Subcutaneous abdominal adipose tissue (tissue), 5 donors: ENCODE data around the gene RTF2.

Source experiments
- H3K27ac ChIP-seq: one replicate; pipeline ENCODE4 v1.7.0; 2013; ENCODE audit warnings: low read depth, mild to moderate bottlenecking, inconsistent platforms, low read length, moderate library complexity
- H3K27me3 ChIP-seq, 5 donors: one replicate each; pipeline ENCODE4 v1.7.0; 2013; ENCODE audit warnings: low read length in 5 of 5, inconsistent platforms in 1 of 5; ENCODE audit not compliant: control insufficient read depth in 5 of 5, insufficient read depth in 4 of 5
- H3K36me3 ChIP-seq, 5 donors: one replicate each; pipeline ENCODE4 v1.7.0; 2013; ENCODE audit warnings: low read length in 5 of 5; ENCODE audit not compliant: control insufficient read depth in 5 of 5, insufficient read depth in 5 of 5
- H3K4me1 ChIP-seq, 5 donors: one replicate each; pipeline ENCODE4 v1.7.0; 2013; ENCODE audit warnings: low read length in 5 of 5, mild to moderate bottlenecking in 3 of 5, moderate library complexity in 1 of 5; ENCODE audit not compliant: control insufficient read depth in 5 of 5, insufficient read depth in 5 of 5
- H3K4me3 ChIP-seq, 5 donors: one replicate each; pipeline ENCODE4 v1.7.0; 2013; ENCODE audit warnings: low read length in 5 of 5, low read depth in 1 of 5
- H3K9ac ChIP-seq, 5 donors: one replicate each; pipeline ENCODE4 v1.7.0; 2013; ENCODE audit warnings: low read length in 5 of 5, mild to moderate bottlenecking in 4 of 5, moderate library complexity in 3 of 5
- H3K9me3 ChIP-seq, 5 donors: one replicate each; pipeline ENCODE4 v1.7.0; 2013; ENCODE audit warnings: low read length in 5 of 5; ENCODE audit not compliant: control insufficient read depth in 5 of 5
- donor health status: healthy.
- donor health status: healthy.
- donor health status: healthy.
- donor health status: healthy.
- donor health status: healthy.

The RTF2 gene, protein sequence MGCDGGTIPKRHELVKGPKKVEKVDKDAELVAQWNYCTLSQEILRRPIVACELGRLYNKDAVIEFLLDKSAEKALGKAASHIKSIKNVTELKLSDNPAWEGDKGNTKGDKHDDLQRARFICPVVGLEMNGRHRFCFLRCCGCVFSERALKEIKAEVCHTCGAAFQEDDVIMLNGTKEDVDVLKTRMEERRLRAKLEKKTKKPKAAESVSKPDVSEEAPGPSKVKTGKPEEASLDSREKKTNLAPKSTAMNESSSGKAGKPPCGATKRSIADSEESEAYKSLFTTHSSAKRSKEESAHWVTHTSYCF

DNA sequence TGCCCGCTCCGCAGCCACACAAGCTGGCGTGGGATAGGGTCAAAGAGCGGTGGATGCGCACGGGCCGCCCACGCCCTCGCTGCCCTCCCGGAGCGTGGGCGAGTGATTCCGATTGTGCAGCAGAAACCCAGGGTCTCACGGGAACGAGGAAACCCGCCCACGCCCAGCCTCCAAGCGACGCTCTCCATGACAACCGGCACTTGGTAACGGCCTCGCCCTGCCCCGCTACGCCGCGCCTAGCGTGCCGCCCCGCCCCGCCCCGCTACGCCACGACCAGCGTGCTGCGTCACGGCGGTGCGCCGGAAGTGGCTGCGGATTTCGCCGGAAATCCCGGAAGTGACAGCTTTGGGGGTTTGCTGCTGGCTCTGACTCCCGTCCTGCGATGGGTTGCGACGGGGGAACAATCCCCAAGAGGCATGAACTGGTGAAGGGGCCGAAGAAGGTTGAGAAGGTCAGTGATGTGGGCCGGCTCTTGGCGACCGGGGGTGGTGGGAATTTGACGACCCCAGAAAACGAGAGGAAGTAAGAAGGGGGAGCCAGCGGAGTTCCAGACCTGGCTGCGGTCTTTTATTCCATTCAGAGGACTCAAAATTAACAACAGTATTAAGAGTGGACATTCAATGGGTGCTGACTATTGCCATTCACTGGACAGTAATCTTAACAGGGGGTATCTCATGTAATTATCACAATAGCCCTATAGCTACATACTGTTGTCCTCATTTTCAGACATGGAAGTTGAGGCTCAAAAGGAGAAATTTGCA is at the start of gene RTF2:
RTF2 (plus strand) TSS at position 312 of the 761 bp plus-strand sequence; CDS start at position 383, 71 bp downstream.
- H3K27ac ChIP-seq = peak within 1 kb of the TSS; percentile 85
- H3K9ac ChIP-seq = peak within 1 kb of the TSS; percentile 74 to 89 (median 88)
- no peaks in the 10 kb centered on the region for H3K27me3 ChIP-seq
- H3K36me3 ChIP-seq = peaks cover 6 to 16% (median 8%) of the 10 kb centered on the region in 5 donors
- peak within 1 kb of the TSS; percentile 75 to 97 (median 93) for H3K4me3 ChIP-seq
- peaks cover 10 to 31% (median 26%) of the 10 kb centered on the region in 5 donors for H3K4me1 ChIP-seq
- H3K9me3 ChIP-seq = no peaks in the 10 kb centered on the region

DNA sequence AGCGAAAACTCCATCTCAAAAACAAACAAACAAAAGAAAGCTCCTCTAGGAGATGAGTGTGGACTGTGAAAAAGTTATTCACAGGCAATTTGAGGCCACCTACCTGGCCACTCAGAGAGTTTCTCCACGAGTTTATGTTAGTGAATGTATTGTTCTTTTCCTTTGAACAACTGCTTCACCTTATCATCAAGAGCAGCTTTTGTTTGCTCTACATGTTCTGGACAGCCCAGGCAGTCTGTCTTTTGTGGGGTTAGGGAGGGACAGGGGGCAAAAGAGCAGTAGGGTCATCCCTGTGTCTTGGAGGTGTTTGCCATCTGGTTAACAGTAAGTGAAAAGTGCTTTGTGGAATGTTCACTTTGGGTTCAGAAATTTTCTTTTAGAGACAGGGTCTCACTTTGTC is 48.4 kb upstream of the RTF2 start:
- H3K27ac ChIP-seq = no peak overlapping the region
- peaks cover 0 to 35% (median 17%) of the 10 kb centered on the region in 5 donors for H3K4me1 ChIP-seq

DNA sequence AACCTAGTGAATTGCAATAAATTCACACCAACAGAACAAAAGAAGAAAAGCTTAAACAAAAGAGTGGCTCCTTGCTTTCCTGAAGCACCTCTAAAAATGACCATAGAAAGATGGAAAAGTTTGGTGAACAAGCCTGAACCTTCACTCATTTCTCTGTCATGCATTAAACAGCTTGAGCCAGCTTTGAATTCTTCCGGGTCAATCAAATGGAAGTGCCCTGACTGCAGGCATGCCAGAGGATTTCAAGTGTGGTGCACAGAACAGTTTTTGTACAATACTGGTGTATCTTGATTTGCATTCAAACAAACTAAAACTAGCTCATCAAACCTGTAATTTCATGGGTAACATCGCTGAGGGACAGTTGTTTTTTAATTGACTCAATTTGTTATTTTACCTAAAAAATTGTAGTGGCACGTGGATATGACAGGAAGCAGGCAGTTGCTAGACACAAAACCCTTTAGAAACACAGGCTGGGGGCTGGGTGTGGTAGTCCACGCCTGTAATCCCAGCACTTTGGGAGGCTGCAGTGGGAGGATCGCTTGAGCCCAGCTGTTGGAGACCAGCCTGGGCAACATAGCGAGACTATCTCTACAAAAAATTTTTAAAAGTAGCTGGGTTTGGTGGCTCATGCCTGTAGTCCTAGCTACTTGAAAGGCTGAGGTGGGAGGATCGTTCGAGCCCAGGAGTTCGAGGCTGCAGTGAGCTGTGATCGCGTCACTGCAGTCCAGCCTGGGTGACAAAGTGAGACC is 47.3 kb upstream of the RTF2 start:
- no peaks in the 10 kb centered on the region for H3K27me3 ChIP-seq
- H3K9ac ChIP-seq = no peak overlapping the region
- no peak overlapping the region for H3K4me3 ChIP-seq
- H3K36me3 ChIP-seq = no peaks in the 10 kb centered on the region
- H3K4me1 ChIP-seq = peaks cover 0 to 35% (median 17%) of the 10 kb centered on the region in 5 donors
- H3K9me3 ChIP-seq = no peaks in the 10 kb centered on the region
- no peak overlapping the region for H3K27ac ChIP-seq

More for the DNA sequence above, 48.4 kb upstream of the RTF2 start:
- Histone ChIP-seq H3K27me3 (no peaks in the 10 kb centered on the region), H3K9me3 (no peaks in the 10 kb centered on the region), H3K36me3 (no peaks in the 10 kb centered on the region), H3K4me3 (no peak overlapping the region), H3K9ac (no peak overlapping the region)

DNA sequence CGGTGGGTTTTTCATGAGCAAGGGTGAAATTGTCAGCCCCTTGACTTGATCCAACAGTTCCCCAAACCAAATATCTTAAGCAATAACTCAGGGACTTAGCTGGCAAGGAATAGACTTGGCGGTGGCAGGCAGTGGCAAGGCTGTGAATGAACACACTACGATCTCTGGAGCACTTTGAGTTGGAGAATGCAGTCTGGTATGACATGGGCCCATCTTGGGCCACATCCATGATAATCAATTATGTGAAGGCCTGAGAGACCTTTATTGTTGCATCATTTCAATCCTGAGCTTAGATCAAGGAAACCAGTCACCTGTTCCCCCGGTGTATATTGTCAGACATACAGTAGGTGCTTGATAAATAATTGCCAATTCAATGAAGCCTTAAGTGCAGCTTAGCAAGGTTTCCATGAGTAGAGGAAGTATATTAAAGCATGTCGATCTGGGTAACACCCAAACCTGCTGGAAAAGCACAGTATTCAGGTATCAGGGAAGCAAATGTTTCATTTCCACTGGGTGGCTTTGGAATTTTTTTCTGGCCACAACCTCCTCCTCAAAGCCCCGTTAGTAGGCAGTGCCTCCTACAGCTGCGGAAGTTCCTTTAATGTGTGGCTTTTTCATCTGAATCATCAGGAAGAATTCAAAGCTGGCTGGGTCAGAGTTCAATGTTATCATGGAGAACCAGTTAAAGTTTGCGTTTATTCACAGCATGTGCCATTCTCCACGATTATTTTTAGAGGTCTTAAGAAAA is 46.2 kb upstream of the RTF2 start:
- Histone ChIP-seq H3K9me3 (no peaks in the 10 kb centered on the region), H3K4me1 (peaks cover 0 to 33% (median 17%) of the 10 kb centered on the region in 5 donors), H3K36me3 (no peaks in the 10 kb centered on the region), H3K27me3 (no peaks in the 10 kb centered on the region), H3K4me3 (no peak overlapping the region), H3K9ac (peak overlapping the region in 1 of 5 donors; percentile 18), H3K27ac (no peak overlapping the region)

DNA sequence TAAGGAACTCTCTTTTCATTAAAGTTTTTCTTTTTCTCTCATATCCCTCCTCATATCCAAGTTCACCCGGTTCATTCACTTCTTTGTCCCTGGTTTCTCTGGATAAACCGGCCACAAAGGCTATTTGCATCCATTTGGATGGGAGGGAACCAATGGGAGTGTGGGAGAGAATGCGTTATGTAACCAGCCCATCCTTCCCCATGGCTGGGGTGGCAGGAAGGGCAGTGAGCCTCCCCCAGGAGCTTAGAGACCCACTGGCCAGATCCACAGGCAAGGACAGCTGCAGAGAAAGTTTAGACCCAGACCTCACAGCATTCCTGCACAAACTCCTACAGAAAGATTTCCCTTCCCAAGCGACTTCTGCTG is 45.6 kb upstream of the RTF2 start:
- no peaks in the 10 kb centered on the region for H3K36me3 ChIP-seq
- H3K4me3 ChIP-seq = no peak overlapping the region
- H3K9ac ChIP-seq = no peak overlapping the region
- H3K9me3 ChIP-seq = no peaks in the 10 kb centered on the region
- no peak overlapping the region for H3K27ac ChIP-seq
- peaks cover 0 to 28% (median 17%) of the 10 kb centered on the region in 5 donors for H3K4me1 ChIP-seq
- H3K27me3 ChIP-seq = no peaks in the 10 kb centered on the region

DNA sequence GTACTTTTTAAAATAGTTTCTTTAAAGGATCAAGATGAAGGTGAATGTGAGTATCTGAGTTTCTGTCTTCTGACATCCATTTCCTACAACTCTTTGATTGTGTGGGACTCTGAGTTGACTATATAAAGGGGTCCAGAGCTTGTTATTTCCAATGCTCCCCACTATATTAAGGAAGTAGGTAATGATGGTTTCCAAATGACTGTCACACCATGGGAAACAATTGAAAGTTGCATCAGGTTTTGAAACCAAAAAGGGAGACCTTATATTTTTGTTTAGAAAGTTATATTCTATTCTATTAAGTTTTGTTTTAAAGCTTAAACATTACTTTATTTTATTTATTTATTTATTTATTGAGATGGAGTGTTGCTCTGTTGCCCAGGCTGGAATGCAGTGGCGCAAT is 45.2 kb upstream of the RTF2 start:
- Histone ChIP-seq H3K27ac (no peak overlapping the region), H3K4me3 (no peak overlapping the region), H3K9me3 (no peaks in the 10 kb centered on the region), H3K9ac (no peak overlapping the region), H3K4me1 (peaks cover 0 to 24% (median 14%) of the 10 kb centered on the region in 5 donors), H3K36me3 (no peaks in the 10 kb centered on the region), H3K27me3 (no peaks in the 10 kb centered on the region)

DNA sequence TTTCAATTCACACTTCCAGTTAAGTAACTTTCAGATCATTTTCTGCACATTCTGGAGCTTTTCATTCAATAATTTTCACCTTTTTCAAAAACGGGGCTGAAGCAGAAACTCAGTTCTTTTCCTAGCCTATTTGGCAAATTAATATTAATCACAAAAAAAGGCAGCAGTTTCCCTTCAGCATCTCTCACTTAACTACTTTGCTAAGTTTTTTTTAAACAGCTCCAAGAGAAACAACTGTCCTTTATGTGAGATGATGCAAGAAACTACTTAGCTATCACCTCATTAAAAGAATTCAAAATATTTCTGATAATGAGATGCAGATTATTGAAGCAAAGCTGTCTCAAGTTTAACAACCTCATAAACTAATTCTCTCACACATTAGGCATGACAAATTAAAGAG is 44.5 kb upstream of the RTF2 start:
- peaks cover 0 to 26% (median 10%) of the 10 kb centered on the region in 5 donors for H3K4me1 ChIP-seq

DNA sequence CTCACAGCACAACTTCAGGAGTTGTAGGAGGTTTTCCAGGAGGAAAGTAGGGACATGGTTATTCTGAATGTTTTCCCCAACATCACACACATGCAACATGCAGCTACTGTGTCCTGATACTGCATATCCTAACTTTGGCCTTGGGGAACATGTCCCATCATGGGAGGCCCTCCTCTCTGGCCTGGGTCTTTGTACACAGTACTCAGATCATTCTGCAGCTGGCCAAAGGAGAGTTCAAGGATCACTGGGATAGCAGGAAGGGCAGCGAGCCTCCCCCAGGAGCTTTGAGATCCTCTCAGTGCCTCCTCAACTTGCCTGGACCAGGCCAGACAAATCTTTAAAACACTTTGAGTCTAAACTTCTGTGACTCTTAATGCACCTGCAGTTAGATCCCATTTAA is 43.5 kb upstream of the RTF2 start:
- no peaks in the 10 kb centered on the region for H3K9me3 ChIP-seq
- no peaks in the 10 kb centered on the region for H3K36me3 ChIP-seq
- H3K27ac ChIP-seq = no peak overlapping the region
- H3K27me3 ChIP-seq = no peaks in the 10 kb centered on the region
- no peak overlapping the region for H3K9ac ChIP-seq
- H3K4me1 ChIP-seq = peaks cover 0 to 30% (median 16%) of the 10 kb centered on the region in 5 donors
- no peak overlapping the region for H3K4me3 ChIP-seq

More for the DNA sequence above, 44.5 kb upstream of the RTF2 start:
- Histone ChIP-seq H3K4me3 (no peak overlapping the region), H3K9me3 (no peaks in the 10 kb centered on the region), H3K36me3 (no peaks in the 10 kb centered on the region), H3K9ac (no peak overlapping the region), H3K27ac (no peak overlapping the region), H3K27me3 (no peaks in the 10 kb centered on the region)

DNA sequence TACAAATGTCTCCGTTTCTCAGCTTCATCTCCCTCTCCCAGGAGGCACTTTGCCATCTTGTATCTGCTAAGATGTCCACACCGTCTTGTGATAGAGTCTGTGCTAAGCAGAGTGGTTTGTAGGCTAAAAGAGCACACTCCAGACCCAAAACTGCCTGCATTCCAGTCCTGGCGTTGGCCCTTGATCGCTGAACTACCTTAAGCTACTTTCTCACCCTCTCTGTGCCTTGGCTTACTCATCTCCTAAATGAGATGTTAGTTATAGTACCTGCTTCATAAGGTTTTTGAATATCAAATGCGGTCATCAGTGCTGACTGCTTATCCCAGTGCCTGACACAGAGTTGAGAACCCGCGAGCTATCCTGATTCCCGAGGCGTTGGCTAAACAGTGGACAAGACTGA is 42.4 kb upstream of the RTF2 start:
- Histone ChIP-seq H3K4me1 (peaks cover 0 to 33% (median 19%) of the 10 kb centered on the region in 5 donors), H3K4me3 (no peak overlapping the region), H3K27me3 (no peaks in the 10 kb centered on the region), H3K27ac (no peak overlapping the region), H3K9me3 (no peaks in the 10 kb centered on the region), H3K36me3 (no peaks in the 10 kb centered on the region), H3K9ac (no peak overlapping the region)
